Measurements from ENCODE around the gene SSBP1. TPM values are rescaled to one million over a fixed set of nuclear protein-coding genes. Genes with fewer than 3 reads are reported as not detected.

SSBP1 gene
- total RNA-seq (2021): 221 to 245 TPM (median 222 TPM) in 3 replicates
- percentile 94 among the genes with signal in this experiment for Bru-seq, nascent RNA
- long read RNA-seq, experiment 1, transcript SSBP1-201 (7 exons, 687 nt): major isoform, 160 of 309 reads
- long read RNA-seq, experiment 1, transcript SSBP1-214 (7 exons, 636 nt): minor isoform, 79 of 309 reads
- long read RNA-seq, experiment 1, transcript SSBP1-206 (7 exons, 630 nt): minor isoform, 38 of 309 reads
- long read RNA-seq, experiment 1, transcript SSBP1-215 (7 exons, 884 nt): minor isoform, 8 of 309 reads
- long read RNA-seq, experiment 1, partial matches to known transcripts: 11 of 309 reads
- long read RNA-seq, experiment 1, other reads (novel, unspliced or antisense): 11 of 309 reads
- long read RNA-seq, experiment 2, transcript SSBP1-206 (7 exons, 630 nt): minor isoform, 25 of 329 reads
- long read RNA-seq, experiment 2, transcript SSBP1-201 (7 exons, 687 nt): major isoform, 141 of 329 reads
- long read RNA-seq, experiment 2, transcript SSBP1-214 (7 exons, 636 nt): minor isoform, 46 of 329 reads
- long read RNA-seq, experiment 2, transcript SSBP1-215 (7 exons, 884 nt): minor isoform, 5 of 329 reads
- long read RNA-seq, experiment 2, partial matches to known transcripts: 79 of 329 reads
- long read RNA-seq, experiment 2, other reads (novel, unspliced or antisense): 32 of 329 reads
- long read RNA-seq, experiment 3, transcript SSBP1-215 (7 exons, 884 nt): minor isoform, 59 of 305 reads
- long read RNA-seq, experiment 3, transcript SSBP1-201 (7 exons, 687 nt): minor isoform, 5 of 305 reads
- long read RNA-seq, experiment 3, transcript SSBP1-214 (7 exons, 636 nt): minor isoform, 42 of 305 reads
- long read RNA-seq, experiment 3, transcript SSBP1-206 (7 exons, 630 nt): major isoform, 165 of 305 reads
- long read RNA-seq, experiment 3, partial matches to known transcripts: 6 of 305 reads
- long read RNA-seq, experiment 3, other reads (novel, unspliced or antisense): 20 of 305 reads

DNA sequence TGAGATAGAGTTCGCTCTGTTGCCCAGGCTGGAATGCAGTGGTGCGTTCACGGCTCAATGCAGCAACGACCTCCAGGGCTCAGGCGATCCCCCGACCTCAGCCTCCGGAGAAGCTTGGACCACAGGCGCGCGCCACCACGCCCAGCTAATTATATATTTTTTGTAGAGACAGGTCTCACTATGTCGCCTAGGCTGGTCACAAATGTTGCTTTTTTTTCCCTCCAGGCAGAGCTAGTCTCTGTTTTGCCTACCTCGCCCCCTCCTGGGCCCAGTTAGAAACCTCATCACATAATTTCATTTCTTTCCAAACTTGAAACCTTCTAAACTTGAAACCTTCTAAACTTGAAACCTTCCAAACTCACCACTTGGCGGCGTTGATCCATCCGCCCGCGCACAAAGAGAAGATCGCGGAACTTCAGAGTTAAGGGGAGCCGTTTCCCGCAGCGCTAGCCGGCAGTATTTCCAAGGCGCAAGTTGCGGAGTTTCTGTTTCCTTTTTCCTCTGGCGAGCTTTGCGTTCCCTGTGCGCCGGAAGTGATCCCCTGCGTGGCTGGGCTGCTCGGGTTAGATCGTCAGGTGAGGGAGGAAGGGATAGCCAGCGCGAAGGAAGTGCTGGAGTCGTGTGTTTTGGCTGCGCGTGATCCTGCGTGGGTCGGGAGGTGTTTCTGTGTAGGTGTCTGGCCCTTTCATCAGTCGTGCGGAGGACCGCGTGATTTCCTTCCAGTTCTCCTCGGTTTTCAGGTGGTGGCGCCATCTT lies at the start of gene SSBP1:
Gene SSBP1, plus strand, starts transcription at position 523 of the 756 bp plus-strand sequence. CDS start 809 bp downstream, outside the sequence.
- ChIA-PET POLR2A (interaction anchor here (1.0 to 1.2 kb wide), 3 partner anchors 12 to 137 kb away, joined by 3 to 6 read pairs (median 3); partner anchors contain the start of gene DENND11), CTCF (interaction anchor here (0.5 to 2.8 kb wide), 28 partner anchors 9 to 446 kb away, joined by 3 to 26 read pairs (median 5); partner anchors contain the start of genes AGK, DENND11, TAS2R3 and WEE2)
- Mint-ChIP-seq H3K36me3 (peaks cover 35% of the 10 kb centered on the region), H3K27me3 (ENCODE audit: low read depth) (no peaks in the 10 kb centered on the region), H3K4me3 (peak within 1 kb of the TSS; percentile 95), H3K27ac (peak within 1 kb of the TSS; percentile 98), H3K9me3 (no peaks in the 10 kb centered on the region), H3K4me1 (peaks cover 25% of the 10 kb centered on the region)
- peak; percentile 85 for ATAC-seq
- DNase-seq (ENCODE audit: low spot score): peak; percentile 90
- TF ChIP-seq NR2C2 (CRISPR knock-in tag; IDR thresholded peaks at IDR 0.05): peak; percentile 74; the same call in 1 of the 2 replicates
- TF ChIP-seq ZNF121 (CRISPR knock-in tag; IDR thresholded peaks at IDR 0.05): no peak
- peak; percentile 79; the same call in 1 of the 2 replicates for TF ChIP-seq FOXP1 (CRISPR knock-in tag; IDR thresholded peaks at IDR 0.05; ENCODE audit: borderline replicate concordance)
- peak; percentile 66; the same call in 1 of the 2 replicates for TF ChIP-seq ZNF232 (CRISPR knock-in tag; IDR thresholded peaks at IDR 0.05)
- no peak for TF ChIP-seq HMGA2 (CRISPR knock-in tag; IDR thresholded peaks at IDR 0.05)
- TF ChIP-seq GABPB1 (CRISPR knock-in tag; IDR thresholded peaks at IDR 0.05): peak; percentile 92
- 0 out of 2 replicates have a peak, but pooled peaks have one; percentile 36 for TF ChIP-seq CBFB (CRISPR knock-in tag; IDR thresholded peaks at IDR 0.05; ENCODE audit: low read depth)
- TF ChIP-seq, protein P1, sequence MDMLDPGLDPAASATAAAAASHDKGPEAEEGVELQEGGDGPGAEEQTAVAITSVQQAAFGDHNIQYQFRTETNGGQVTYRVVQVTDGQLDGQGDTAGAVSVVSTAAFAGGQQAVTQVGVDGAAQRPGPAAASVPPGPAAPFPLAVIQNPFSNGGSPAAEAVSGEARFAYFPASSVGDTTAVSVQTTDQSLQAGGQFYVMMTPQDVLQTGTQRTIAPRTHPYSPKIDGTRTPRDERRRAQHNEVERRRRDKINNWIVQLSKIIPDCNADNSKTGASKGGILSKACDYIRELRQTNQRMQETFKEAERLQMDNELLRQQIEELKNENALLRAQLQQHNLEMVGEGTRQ (CRISPR knock-in tag; IDR thresholded peaks at IDR 0.05): 0 out of 2 replicates have a peak, but pooled peaks have one; percentile 44
- TF ChIP-seq CREM (CRISPR knock-in tag; IDR thresholded peaks at IDR 0.05): peak; percentile 93
- peak; percentile 16; the same call in 1 of the 2 replicates for TF ChIP-seq SMAD3 (CRISPR knock-in tag; IDR thresholded peaks at IDR 0.05; ENCODE audit: borderline replicate concordance)
- TF ChIP-seq JUN (CRISPR knock-in tag; IDR thresholded peaks at IDR 0.05): 0 out of 2 replicates have a peak, but pooled peaks have one; percentile 39
- TF ChIP-seq NR3C1 (CRISPR knock-in tag; conservative IDR thresholded peaks at IDR 0.05; ENCODE audit: low read depth): no peak
- TF ChIP-seq NFE2L1 (CRISPR knock-in tag; IDR thresholded peaks at IDR 0.05): 0 out of 2 replicates have a peak, but pooled peaks have one; percentile 37
- TF ChIP-seq ETV6 (CRISPR knock-in tag; IDR thresholded peaks at IDR 0.05): peak; percentile 97
- TF ChIP-seq SP1 (CRISPR knock-in tag; conservative IDR thresholded peaks at IDR 0.05): peak; percentile 92
- no peak for TF ChIP-seq TP53 (CRISPR knock-in tag; IDR thresholded peaks at IDR 0.05)
- TF ChIP-seq CREB1 (CRISPR knock-in tag; IDR thresholded peaks at IDR 0.05): no peak
- no peak for TF ChIP-seq ZNF317 (CRISPR knock-in tag; IDR thresholded peaks at IDR 0.05; ENCODE audit: borderline replicate concordance, low read depth)
- peak; percentile 62; the same call in 1 of the 2 replicates for TF ChIP-seq AFF4 (CRISPR knock-in tag; IDR thresholded peaks at IDR 0.05; ENCODE audit: borderline replicate concordance)
- TF ChIP-seq MAX (CRISPR knock-in tag; IDR thresholded peaks at IDR 0.05): peak; percentile 76; the same call in 1 of the 2 replicates
- TF ChIP-seq, protein P2, sequence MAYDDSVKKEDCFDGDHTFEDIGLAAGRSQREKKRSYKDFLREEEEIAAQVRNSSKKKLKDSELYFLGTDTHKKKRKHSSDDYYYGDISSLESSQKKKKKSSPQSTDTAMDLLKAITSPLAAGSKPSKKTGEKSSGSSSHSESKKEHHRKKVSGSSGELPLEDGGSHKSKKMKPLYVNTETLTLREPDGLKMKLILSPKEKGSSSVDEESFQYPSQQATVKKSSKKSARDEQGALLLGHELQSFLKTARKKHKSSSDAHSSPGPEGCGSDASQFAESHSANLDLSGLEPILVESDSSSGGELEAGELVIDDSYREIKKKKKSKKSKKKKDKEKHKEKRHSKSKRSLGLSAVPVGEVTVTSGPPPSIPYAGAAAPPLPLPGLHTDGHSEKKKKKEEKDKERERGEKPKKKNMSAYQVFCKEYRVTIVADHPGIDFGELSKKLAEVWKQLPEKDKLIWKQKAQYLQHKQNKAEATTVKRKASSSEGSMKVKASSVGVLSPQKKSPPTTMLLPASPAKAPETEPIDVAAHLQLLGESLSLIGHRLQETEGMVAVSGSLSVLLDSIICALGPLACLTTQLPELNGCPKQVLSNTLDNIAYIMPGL (CRISPR knock-in tag; IDR thresholded peaks at IDR 0.05): peak; percentile 79
- 0 out of 2 replicates have a peak, but pooled peaks have one; percentile 39 for TF ChIP-seq MYBL2 (CRISPR knock-in tag; IDR thresholded peaks at IDR 0.05)
- TF ChIP-seq, protein P3, sequence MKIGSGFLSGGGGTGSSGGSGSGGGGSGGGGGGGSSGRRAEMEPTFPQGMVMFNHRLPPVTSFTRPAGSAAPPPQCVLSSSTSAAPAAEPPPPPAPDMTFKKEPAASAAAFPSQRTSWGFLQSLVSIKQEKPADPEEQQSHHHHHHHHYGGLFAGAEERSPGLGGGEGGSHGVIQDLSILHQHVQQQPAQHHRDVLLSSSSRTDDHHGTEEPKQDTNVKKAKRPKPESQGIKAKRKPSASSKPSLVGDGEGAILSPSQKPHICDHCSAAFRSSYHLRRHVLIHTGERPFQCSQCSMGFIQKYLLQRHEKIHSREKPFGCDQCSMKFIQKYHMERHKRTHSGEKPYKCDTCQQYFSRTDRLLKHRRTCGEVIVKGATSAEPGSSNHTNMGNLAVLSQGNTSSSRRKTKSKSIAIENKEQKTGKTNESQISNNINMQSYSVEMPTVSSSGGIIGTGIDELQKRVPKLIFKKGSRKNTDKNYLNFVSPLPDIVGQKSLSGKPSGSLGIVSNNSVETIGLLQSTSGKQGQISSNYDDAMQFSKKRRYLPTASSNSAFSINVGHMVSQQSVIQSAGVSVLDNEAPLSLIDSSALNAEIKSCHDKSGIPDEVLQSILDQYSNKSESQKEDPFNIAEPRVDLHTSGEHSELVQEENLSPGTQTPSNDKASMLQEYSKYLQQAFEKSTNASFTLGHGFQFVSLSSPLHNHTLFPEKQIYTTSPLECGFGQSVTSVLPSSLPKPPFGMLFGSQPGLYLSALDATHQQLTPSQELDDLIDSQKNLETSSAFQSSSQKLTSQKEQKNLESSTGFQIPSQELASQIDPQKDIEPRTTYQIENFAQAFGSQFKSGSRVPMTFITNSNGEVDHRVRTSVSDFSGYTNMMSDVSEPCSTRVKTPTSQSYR (CRISPR knock-in tag; IDR thresholded peaks at IDR 0.05): 0 out of 2 replicates have a peak, but pooled peaks have one; percentile 36
- peak; percentile 99 for TF ChIP-seq FOXK1 (CRISPR knock-in tag; IDR thresholded peaks at IDR 0.05)

Data from WTC11 (cell line).